ENCODE data around the gene FSTL4. TPM values are rescaled to one million over a fixed set of nuclear protein-coding genes. Genes with fewer than 3 reads are reported as not detected.

The FSTL4 gene
- total and polyA plus RNA-seq, 9 donors, result 0.07 to 0.22 (median 0.15) TPM; not detected in 4

DNA sequence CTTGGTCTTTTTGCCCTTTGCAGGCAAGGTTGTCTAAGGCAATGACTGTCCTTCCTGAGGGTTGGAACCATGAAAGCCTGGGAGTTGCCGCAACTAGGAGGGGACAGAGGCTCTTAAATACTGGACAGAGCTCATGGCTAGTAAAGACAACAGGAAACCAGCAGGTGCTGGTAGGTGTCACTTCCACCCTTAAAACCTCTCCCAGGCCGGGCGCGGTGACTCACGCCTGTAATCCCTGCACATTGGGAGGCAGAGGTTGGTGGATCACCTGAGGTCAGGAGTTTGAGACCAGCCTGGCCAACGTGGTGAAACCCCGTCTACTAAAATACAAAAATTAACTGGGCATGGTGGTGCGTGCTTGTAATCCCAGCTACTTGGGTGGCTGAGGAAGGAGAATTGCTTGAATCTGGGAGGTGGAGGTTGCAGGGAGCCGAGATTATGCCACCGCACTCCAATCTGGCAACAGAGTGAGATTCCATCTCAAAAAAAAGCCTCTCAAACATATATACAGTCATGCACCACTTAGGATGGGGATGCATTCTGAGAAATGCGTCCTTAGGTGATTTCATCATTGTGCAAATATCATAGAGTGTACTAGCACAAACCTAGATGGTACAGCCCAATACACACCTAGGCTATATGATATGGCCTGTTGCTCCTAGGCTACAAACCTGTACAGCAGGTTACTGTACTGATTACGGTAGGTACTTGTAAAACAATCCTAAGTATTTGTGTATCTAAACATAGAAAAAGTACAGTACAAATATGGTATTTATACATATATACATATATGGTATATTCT lies 457.9 kb downstream of the FSTL4 start:
- WGBS, 3 donors, result 87 to 93% (median 91%) methylated on average over 12 of the region's 12 CpGs
- Histone ChIP-seq H3K27me3 (no peaks in the 10 kb centered on the region), H3K4me1 (ENCODE audit: insufficient read depth) (no peaks in the 10 kb centered on the region), H3K9me3 (no peaks in the 10 kb centered on the region), H3K27ac (no peak overlapping the region), H3K36me3 (no peaks in the 10 kb centered on the region), H3K4me3 (no peak overlapping the region)
- TF ChIP-seq EP300 (IDR thresholded peaks at IDR 0.05), result no peak
- TF ChIP-seq, protein P1, sequence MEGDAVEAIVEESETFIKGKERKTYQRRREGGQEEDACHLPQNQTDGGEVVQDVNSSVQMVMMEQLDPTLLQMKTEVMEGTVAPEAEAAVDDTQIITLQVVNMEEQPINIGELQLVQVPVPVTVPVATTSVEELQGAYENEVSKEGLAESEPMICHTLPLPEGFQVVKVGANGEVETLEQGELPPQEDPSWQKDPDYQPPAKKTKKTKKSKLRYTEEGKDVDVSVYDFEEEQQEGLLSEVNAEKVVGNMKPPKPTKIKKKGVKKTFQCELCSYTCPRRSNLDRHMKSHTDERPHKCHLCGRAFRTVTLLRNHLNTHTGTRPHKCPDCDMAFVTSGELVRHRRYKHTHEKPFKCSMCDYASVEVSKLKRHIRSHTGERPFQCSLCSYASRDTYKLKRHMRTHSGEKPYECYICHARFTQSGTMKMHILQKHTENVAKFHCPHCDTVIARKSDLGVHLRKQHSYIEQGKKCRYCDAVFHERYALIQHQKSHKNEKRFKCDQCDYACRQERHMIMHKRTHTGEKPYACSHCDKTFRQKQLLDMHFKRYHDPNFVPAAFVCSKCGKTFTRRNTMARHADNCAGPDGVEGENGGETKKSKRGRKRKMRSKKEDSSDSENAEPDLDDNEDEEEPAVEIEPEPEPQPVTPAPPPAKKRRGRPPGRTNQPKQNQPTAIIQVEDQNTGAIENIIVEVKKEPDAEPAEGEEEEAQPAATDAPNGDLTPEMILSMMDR (IDR thresholded peaks at IDR 0.05), result no peak
- no peak for DNase-seq
- intact Hi-C loops (cut with DNase I), result no loop called here

DNA sequence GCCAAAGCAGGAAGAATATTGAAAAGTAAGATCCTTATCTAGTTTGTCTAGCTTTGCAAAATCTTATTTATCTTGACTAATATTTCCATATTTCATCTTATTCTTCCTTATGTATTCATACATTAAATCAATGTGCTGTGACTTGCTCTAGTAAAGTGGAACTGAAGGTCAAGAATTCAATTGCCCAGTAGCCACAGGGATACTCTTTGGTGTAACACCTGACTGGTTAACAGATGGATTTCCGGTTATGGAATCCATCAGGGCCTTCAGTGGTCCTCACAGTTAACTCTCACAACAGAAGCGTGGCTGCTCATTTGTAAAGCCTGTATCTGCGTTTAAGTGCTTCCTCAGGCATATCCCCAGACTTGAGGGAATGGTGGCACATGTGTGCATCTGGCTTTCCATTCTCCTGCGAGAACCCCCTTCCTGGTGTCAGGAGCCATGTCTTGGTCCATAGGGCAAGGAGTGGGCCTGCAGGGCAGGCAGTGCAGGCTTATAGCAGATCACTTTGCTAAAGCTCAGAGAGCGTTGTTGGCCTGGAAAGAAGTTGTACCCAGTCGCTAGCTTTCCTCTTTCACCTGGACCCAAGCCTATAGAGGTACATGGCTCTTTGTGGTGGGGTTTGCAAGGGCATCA lies 461.3 kb downstream of the FSTL4 start:
- Histone ChIP-seq H3K36me3 (no peaks in the 10 kb centered on the region), H3K27ac (no peak overlapping the region), H3K27me3 (no peaks in the 10 kb centered on the region), H3K9me3 (no peaks in the 10 kb centered on the region), H3K4me3 (no peak overlapping the region), H3K4me1 (ENCODE audit: insufficient read depth) (no peaks in the 10 kb centered on the region)
- DNase-seq, result no peak
- TF ChIP-seq, protein P1 (IDR thresholded peaks at IDR 0.05), result no peak
- TF ChIP-seq EP300 (IDR thresholded peaks at IDR 0.05) (no peak), POLR2A (IDR thresholded peaks at IDR 0.05) (no peak)
- WGBS, 3 donors, result 93 to 95% (median 94%) methylated on average over 6 of the region's 6 CpGs
- intact Hi-C loops (cut with DNase I), result no loop called here

DNA sequence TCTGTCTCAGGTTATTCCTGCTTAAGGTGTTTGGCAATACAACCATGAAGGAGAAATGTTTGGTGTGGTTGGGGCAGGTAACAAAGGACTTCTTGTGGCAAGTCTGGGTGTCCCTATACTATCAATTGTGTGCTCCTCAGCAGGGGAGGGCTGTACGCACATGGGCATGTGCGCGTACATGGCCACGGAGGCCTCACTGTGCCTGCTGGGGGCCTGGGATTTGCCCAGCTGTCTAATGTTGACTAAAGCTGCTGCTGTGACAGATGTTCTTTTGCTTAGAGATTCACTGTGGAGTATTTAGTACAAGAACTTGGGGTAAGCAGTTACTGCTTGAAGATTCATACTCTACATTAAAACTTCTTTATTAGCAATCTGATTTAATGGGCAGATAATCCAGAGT lies 463.0 kb downstream of the FSTL4 start:
- no peak for DNase-seq
- Histone ChIP-seq H3K4me1 (ENCODE audit: insufficient read depth) (no peaks in the 10 kb centered on the region), H3K36me3 (no peaks in the 10 kb centered on the region), H3K27ac (no peak overlapping the region), H3K4me3 (no peak overlapping the region), H3K9me3 (no peaks in the 10 kb centered on the region), H3K27me3 (no peaks in the 10 kb centered on the region)
- intact Hi-C loops (cut with DNase I), result no loop called here
- no peak for TF ChIP-seq POLR2A (IDR thresholded peaks at IDR 0.05)
- no peak for TF ChIP-seq EP300 (IDR thresholded peaks at IDR 0.05)
- TF ChIP-seq, protein P1 (IDR thresholded peaks at IDR 0.05), result no peak
- WGBS, 3 donors, result 87 to 90% (median 90%) methylated on average over 4 of the region's 4 CpGs

DNA sequence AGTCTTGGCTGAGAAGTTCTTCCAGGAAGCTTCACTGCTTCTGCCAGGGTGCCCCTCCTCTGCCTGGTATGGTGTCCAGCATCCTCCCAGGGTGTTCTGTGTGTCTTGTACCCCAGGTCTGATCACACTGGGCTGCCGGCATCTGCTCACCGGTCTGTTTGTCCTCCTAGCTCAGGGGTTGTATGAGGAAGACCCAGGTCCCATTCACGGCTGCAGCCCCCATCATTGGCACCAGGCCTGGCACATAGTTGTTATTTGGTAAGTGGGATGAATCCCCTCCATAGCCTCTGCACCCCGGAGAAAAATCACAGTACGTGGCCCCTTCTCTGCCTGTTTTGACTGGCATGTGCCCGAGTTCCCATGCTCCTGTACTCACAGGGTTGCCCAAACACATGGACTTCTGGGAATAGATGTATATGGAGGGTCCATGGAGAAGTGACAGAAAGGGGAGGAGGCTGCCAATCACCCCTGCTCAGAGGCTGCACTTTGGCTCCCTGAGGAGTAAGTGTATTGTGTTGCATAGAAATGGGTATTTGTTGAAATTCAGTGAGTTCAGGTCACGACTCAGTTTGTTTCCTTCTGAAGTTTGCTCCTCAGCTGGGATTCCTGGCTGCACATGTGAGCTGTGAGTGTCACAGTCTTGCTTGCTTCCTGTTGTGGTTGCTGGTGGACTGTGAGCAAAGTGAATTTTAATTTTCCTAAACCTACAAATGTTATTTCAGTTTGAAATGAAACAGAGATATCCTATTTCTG lies 464.4 kb downstream of the FSTL4 start:
- no peak for DNase-seq
- 79 to 89% (median 86%) methylated on average over 7 of the region's 7 CpGs for WGBS, 3 donors
- no peak for TF ChIP-seq EP300 (IDR thresholded peaks at IDR 0.05)
- TF ChIP-seq, protein P1 (IDR thresholded peaks at IDR 0.05), result no peak
- TF ChIP-seq POLR2A (IDR thresholded peaks at IDR 0.05), result no peak

More for the DNA sequence above, 464.4 kb downstream of the FSTL4 start:
- no peak overlapping the region for H3K4me3 ChIP-seq
- H3K27ac ChIP-seq, result no peak overlapping the region
- no peaks in the 10 kb centered on the region for H3K4me1 ChIP-seq (ENCODE audit: insufficient read depth)
- H3K36me3 ChIP-seq, result no peaks in the 10 kb centered on the region
- H3K9me3 ChIP-seq, result no peaks in the 10 kb centered on the region
- H3K27me3 ChIP-seq, result no peaks in the 10 kb centered on the region
- intact Hi-C loops (cut with DNase I), result no loop called here

Measured in ovary (tissue), 9 donors.